HepG2 (cell line): ENCODE data around the gene USP14. TPM values are rescaled to one million over a fixed set of nuclear protein-coding genes. Genes with fewer than 3 reads are reported as not detected.
A peak's percentile ranks its signal among the peaks of the same experiment; 100 is the strongest.

Experiments used
- BRD4 ChIP-seq: sonication (generic); formaldehyde crosslinking; IDR thresholded peaks from 2 replicates; pipeline ENCODE4 v1.4.0; 2020; ENCODE audit warnings: missing genetic modification reagents
- FOXP1 ChIP-seq, 2 experiments: fragments of 450-650 bp in 1 of 2; IDR thresholded peaks; 2 replicates each; pipeline ENCODE4 v1.6.1; 2017 to 2018; ENCODE audit warnings: antibody characterized with exemption in 1 of 2
- HDAC2 ChIP-seq: sonication (generic); formaldehyde crosslinking; IDR thresholded peaks from 2 replicates; pipeline ENCODE4 v1.4.0; 2020; ENCODE audit warnings: missing genetic modification reagents
- TBX3 ChIP-seq: fragments of 450-650 bp; IDR thresholded peaks from 2 replicates; pipeline ENCODE4 v1.6.1; 2017; ENCODE audit warnings: antibody characterized with exemption, mild to moderate bottlenecking, inconsistent platforms, borderline replicate concordance
- polyA plus RNA-seq, 8 experiments: library from polyadenylated mRNA; depleted of rRNA in 3 of 8; stranded (reverse) in 7 of 8; unstranded in 1 of 8; fragments of >200 nt; fragmentation: Illumina TruSeq in 4 of 8; extraction: Trizol in 4 of 8; gene quantifications; 2 replicates each; pipeline versions ENCODE4 v1.2.1 to v1.2.3, GENCODE V29; 2011 to 2016; ENCODE audit warnings: low read depth in 4 of 8, missing spikeins in 1 of 8, mixed read lengths in 1 of 8; ENCODE audit not compliant: insufficient read depth in 1 of 8
- total RNA-seq, 5 experiments: library from RNA; depleted of rRNA; stranded (reverse); fragments of >200 nt; fragmentation: Illumina TruSeq; extraction: Trizol; gene quantifications; 2 replicates each; pipeline ENCODE4 v1.2.3, GENCODE V29; 2016; ENCODE audit warnings: low read depth in 1 of 5
- TF ChIP-seq, protein P1 (sequence below): sonication (generic); formaldehyde crosslinking; IDR thresholded peaks from 2 replicates; pipeline ENCODE4 v1.5.1; 2020; ENCODE audit warnings: mild to moderate bottlenecking, missing genetic modification reagents, borderline replicate concordance
- TF ChIP-seq, protein P2 (sequence below): IDR thresholded peaks from 2 replicates; pipeline ENCODE4 v1.6.1; 2016
- TF ChIP-seq, protein P3 (sequence below): sonication (generic); formaldehyde crosslinking; IDR thresholded peaks from 2 replicates; pipeline ENCODE4 v1.4.0; 2020; ENCODE audit warnings: mild to moderate bottlenecking, missing genetic modification reagents

The USP14 gene
- total and polyA plus RNA-seq, 2 of the 13 experiments (the other 11 are each of a cell fraction or from before 2014, with no cell fraction given) = 14.7 to 16.6 TPM

DNA sequence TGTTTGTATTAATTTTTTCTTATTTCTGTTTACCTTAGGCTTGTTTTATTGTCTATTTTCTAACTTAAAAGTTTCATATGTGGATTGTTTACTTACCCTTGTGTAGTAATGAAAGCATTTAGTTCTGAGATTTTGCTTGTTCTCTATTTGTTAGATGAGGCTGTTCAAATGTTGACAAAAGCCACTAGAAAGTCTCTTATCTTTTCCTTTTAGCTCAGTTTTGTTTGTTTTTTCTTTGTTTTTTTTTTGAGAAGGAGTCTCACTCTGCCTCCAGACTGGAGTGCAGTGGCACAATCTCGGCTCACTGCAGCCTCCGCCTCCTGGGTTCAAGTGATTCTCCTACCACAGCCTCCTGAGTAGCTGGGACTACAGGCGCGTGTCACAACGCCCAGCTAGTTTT, 30.9 kb downstream of the USP14 start (continued):
- TF ChIP-seq, protein P1, sequence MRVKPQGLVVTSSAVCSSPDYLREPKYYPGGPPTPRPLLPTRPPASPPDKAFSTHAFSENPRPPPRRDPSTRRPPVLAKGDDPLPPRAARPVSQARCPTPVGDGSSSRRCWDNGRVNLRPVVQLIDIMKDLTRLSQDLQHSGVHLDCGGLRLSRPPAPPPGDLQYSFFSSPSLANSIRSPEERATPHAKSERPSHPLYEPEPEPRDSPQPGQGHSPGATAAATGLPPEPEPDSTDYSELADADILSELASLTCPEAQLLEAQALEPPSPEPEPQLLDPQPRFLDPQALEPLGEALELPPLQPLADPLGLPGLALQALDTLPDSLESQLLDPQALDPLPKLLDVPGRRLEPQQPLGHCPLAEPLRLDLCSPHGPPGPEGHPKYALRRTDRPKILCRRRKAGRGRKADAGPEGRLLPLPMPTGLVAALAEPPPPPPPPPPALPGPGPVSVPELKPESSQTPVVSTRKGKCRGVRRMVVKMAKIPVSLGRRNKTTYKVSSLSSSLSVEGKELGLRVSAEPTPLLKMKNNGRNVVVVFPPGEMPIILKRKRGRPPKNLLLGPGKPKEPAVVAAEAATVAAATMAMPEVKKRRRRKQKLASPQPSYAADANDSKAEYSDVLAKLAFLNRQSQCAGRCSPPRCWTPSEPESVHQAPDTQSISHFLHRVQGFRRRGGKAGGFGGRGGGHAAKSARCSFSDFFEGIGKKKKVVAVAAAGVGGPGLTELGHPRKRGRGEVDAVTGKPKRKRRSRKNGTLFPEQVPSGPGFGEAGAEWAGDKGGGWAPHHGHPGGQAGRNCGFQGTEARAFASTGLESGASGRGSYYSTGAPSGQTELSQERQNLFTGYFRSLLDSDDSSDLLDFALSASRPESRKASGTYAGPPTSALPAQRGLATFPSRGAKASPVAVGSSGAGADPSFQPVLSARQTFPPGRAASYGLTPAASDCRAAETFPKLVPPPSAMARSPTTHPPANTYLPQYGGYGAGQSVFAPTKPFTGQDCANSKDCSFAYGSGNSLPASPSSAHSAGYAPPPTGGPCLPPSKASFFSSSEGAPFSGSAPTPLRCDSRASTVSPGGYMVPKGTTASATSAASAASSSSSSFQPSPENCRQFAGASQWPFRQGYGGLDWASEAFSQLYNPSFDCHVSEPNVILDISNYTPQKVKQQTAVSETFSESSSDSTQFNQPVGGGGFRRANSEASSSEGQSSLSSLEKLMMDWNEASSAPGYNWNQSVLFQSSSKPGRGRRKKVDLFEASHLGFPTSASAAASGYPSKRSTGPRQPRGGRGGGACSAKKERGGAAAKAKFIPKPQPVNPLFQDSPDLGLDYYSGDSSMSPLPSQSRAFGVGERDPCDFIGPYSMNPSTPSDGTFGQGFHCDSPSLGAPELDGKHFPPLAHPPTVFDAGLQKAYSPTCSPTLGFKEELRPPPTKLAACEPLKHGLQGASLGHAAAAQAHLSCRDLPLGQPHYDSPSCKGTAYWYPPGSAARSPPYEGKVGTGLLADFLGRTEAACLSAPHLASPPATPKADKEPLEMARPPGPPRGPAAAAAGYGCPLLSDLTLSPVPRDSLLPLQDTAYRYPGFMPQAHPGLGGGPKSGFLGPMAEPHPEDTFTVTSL = peak; percentile 62; the same call in 1 of the 2 replicates
- TF ChIP-seq FOXP1 (IDR thresholded peaks at IDR 0.05) (peak; percentile 49; the same call in 1 of the 2 replicates), FOXP1 (CRISPR knock-in tag; IDR thresholded peaks at IDR 0.05) (peak; percentile 84), HDAC2 (CRISPR knock-in tag) (peak; percentile 42; the same call in 1 of the 2 replicates), BRD4 (no peak), TBX3 (peak; percentile 68; the same call in 1 of the 2 replicates)
- TF ChIP-seq, protein P2, sequence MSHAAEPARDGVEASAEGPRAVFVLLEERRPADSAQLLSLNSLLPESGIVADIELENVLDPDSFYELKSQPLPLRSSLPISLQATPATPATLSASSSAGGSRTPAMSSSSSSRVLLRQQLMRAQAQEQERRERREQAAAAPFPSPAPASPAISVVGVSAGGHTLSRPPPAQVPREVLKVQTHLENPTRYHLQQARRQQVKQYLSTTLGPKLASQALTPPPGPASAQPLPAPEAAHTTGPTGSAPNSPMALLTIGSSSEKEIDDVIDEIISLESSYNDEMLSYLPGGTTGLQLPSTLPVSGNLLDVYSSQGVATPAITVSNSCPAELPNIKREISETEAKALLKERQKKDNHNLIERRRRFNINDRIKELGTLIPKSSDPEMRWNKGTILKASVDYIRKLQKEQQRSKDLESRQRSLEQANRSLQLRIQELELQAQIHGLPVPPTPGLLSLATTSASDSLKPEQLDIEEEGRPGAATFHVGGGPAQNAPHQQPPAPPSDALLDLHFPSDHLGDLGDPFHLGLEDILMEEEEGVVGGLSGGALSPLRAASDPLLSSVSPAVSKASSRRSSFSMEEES (CRISPR knock-in tag) = no peak
- TF ChIP-seq, protein P3, sequence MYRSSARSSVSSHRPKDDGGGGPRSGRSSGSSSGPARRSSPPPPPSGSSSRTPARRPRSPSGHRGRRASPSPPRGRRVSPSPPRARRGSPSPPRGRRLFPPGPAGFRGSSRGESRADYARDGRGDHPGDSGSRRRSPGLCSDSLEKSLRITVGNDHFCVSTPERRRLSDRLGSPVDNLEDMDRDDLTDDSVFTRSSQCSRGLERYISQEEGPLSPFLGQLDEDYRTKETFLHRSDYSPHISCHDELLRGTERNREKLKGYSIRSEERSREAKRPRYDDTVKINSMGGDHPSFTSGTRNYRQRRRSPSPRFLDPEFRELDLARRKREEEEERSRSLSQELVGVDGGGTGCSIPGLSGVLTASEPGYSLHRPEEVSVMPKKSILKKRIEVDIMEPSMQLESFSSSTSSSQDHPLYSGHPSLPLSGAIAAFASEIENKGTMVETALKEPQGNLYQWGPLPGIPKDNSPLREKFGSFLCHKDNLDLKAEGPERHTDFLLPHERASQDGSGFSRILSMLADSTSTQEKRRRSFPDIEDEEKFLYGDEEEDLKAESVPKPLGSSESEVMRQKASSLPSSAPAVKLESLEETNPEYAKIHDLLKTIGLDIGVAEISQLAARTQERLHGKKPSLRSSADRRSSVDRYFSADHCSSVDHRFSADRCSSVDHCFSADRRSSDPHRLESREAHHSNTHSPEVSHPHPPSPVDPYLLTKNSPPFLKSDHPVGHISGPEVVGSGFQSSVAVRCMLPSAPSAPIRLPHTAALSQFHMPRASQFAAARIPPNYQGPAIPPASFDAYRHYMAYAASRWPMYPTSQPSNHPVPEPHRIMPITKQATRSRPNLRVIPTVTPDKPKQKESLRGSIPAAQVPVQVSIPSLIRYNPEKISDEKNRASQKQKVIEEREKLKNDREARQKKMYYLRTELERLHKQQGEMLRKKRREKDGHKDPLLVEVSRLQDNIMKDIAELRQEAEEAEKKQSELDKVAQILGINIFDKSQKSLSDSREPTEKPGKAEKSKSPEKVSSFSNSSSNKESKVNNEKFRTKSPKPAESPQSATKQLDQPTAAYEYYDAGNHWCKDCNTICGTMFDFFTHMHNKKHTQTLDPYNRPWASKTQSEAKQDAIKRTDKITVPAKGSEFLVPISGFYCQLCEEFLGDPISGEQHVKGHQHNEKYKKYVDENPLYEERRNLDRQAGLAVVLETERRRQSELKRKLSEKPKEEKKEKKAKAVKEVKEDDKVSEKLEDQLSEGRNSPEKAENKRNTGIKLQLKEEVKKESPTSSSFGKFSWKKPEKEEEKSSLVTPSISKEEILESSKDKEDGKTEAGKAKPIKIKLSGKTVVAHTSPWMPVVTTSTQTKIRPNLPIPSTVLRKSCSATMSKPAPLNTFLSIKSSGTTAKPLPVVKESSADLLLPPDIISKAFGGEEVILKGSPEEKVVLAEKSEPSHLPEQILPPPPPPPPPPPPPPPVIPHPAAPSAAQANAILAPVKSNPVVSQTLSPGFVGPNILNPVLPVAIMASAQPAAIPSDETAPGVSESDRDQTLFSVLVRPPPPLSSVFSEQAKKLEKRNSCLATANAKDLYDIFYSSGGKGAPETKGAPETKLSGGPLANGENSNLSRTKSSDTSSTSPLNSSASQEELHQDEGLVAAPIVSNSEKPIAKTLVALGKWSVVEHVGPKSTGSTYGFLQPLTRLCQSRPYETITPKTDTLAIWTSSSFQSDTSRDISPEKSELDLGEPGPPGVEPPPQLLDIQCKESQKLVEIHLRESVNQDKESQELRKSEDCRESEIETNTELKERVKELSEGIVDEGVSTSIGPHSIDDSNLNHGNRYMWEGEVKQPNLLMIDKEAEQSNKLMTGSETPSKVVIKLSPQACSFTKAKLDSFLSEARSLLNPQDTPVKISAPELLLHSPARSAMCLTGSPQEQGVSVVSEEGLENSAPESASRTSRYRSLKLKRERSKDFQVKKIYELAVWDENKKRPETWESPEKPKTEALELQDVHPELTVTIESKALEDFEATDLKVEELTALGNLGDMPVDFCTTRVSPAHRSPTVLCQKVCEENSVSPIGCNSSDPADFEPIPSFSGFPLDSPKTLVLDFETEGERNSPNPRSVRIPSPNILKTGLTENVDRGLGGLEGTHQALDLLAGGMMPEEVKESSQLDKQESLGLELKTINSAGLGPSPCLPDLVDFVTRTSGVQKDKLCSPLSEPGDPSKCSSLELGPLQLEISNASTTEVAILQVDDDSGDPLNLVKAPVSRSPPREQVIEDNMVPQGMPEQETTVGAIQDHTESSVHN = no peak
- TF ChIP-seq, all 625 proteins: peak for 39
